HepG2 (cell line): ENCODE measurements around the gene EGFLAM. TPM values are rescaled to one million over a fixed set of nuclear protein-coding genes. Genes with fewer than 3 reads are reported as not detected.

Experiments used
- AKAP8 ChIP-seq: sonication (generic); formaldehyde crosslinking; IDR thresholded peaks from 2 replicates; pipeline ENCODE4 v1.5.1; 2020; ENCODE audit warnings: mild to moderate bottlenecking, missing genetic modification reagents
- ZHX2 ChIP-seq, 2 experiments: sonication (generic) in 1 of 2; formaldehyde crosslinking in 1 of 2; IDR thresholded peaks; 2 replicates each; pipeline versions ENCODE4 v1.6.1 to v1.9.0; 2014 to 2022; ENCODE audit warnings: antibody characterized with exemption in 1 of 2, borderline replicate concordance in 1 of 2, inconsistent platforms in 1 of 2, low read depth in 1 of 2, missing genetic modification reagents in 1 of 2
- ZNF652 ChIP-seq: IDR thresholded peaks from 2 replicates; pipeline ENCODE4 v1.6.1; 2016; ENCODE audit warnings: low read depth, borderline replicate concordance
- polyA plus RNA-seq, 8 experiments: library from polyadenylated mRNA; depleted of rRNA in 3 of 8; stranded (reverse) in 7 of 8; unstranded in 1 of 8; fragments of >200 nt; fragmentation: Illumina TruSeq in 4 of 8; extraction: Trizol in 4 of 8; gene quantifications; 2 replicates each; pipeline versions ENCODE4 v1.2.1 to v1.2.3, GENCODE V29; 2011 to 2016; ENCODE audit warnings: low read depth in 4 of 8, missing spikeins in 1 of 8, mixed read lengths in 1 of 8; ENCODE audit not compliant: insufficient read depth in 1 of 8
- total RNA-seq, 5 experiments: library from RNA; depleted of rRNA; stranded (reverse); fragments of >200 nt; fragmentation: Illumina TruSeq; extraction: Trizol; gene quantifications; 2 replicates each; pipeline ENCODE4 v1.2.3, GENCODE V29; 2016; ENCODE audit warnings: low read depth in 1 of 5
- TF ChIP-seq, protein P1 (sequence below): sonication (generic); formaldehyde crosslinking; IDR thresholded peaks from 2 replicates; pipeline ENCODE4 v1.4.0; 2020; ENCODE audit warnings: mild to moderate bottlenecking, low read depth, missing genetic modification reagents
- TF ChIP-seq, protein P2 (sequence below): sonication (generic); formaldehyde crosslinking; IDR thresholded peaks from 2 replicates; pipeline ENCODE4 v1.4.0; 2020; ENCODE audit warnings: missing genetic modification reagents, mild to moderate bottlenecking, borderline replicate concordance
- TF ChIP-seq, protein P3 (sequence below): sonication (generic); formaldehyde crosslinking; IDR thresholded peaks from 2 replicates; pipeline ENCODE4 v1.4.0; 2020; ENCODE audit warnings: mild to moderate bottlenecking, missing genetic modification reagents, borderline replicate concordance
- TF ChIP-seq, protein P4 (sequence below): sonication (generic); formaldehyde crosslinking; IDR thresholded peaks from 2 replicates; pipeline ENCODE4 v1.4.0; 2020; ENCODE audit warnings: missing genetic modification reagents, borderline replicate concordance

Gene EGFLAM
- total and polyA plus RNA-seq, 2 of the 13 experiments (the other 11 are each of a cell fraction or from before 2014, with no cell fraction given) = not detected

DNA sequence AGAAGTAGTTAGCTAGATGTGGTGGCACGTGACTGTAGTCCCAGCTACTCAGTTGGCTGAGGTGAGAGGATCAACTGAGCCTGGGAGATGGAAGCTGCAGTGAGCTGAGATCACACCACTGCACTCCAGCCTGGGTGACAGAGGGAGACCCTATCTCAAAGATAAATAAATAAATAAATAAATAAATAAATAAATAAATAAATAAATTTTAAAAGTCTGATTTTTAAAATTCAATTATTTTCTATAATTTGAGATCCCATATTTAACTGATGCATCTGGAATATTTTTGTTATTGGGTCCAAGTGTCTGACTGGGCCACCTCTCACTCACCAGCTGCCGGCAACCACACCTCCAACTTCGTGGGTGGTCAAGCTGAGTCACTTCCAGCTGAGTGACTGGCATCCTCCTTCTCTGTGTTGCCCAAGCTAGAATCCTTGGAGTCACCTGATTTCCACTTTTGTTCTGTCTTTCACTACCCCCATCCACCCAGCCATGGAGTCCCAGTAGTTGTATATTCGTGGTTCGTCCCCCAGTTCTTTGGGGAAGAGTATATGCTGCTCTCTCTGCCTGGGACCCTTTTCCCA is 70.9 kb downstream of the EGFLAM start (continued):
- TF ChIP-seq, protein P1, sequence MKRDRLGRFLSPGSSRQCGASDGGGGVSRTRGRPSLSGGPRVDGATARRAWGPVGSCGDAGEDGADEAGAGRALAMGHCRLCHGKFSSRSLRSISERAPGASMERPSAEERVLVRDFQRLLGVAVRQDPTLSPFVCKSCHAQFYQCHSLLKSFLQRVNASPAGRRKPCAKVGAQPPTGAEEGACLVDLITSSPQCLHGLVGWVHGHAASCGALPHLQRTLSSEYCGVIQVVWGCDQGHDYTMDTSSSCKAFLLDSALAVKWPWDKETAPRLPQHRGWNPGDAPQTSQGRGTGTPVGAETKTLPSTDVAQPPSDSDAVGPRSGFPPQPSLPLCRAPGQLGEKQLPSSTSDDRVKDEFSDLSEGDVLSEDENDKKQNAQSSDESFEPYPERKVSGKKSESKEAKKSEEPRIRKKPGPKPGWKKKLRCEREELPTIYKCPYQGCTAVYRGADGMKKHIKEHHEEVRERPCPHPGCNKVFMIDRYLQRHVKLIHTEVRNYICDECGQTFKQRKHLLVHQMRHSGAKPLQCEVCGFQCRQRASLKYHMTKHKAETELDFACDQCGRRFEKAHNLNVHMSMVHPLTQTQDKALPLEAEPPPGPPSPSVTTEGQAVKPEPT (CRISPR knock-in tag) = no peak
- TF ChIP-seq, protein P2, sequence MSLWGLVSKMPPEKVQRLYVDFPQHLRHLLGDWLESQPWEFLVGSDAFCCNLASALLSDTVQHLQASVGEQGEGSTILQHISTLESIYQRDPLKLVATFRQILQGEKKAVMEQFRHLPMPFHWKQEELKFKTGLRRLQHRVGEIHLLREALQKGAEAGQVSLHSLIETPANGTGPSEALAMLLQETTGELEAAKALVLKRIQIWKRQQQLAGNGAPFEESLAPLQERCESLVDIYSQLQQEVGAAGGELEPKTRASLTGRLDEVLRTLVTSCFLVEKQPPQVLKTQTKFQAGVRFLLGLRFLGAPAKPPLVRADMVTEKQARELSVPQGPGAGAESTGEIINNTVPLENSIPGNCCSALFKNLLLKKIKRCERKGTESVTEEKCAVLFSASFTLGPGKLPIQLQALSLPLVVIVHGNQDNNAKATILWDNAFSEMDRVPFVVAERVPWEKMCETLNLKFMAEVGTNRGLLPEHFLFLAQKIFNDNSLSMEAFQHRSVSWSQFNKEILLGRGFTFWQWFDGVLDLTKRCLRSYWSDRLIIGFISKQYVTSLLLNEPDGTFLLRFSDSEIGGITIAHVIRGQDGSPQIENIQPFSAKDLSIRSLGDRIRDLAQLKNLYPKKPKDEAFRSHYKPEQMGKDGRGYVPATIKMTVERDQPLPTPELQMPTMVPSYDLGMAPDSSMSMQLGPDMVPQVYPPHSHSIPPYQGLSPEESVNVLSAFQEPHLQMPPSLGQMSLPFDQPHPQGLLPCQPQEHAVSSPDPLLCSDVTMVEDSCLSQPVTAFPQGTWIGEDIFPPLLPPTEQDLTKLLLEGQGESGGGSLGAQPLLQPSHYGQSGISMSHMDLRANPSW = no peak
- TF ChIP-seq, protein P3, sequence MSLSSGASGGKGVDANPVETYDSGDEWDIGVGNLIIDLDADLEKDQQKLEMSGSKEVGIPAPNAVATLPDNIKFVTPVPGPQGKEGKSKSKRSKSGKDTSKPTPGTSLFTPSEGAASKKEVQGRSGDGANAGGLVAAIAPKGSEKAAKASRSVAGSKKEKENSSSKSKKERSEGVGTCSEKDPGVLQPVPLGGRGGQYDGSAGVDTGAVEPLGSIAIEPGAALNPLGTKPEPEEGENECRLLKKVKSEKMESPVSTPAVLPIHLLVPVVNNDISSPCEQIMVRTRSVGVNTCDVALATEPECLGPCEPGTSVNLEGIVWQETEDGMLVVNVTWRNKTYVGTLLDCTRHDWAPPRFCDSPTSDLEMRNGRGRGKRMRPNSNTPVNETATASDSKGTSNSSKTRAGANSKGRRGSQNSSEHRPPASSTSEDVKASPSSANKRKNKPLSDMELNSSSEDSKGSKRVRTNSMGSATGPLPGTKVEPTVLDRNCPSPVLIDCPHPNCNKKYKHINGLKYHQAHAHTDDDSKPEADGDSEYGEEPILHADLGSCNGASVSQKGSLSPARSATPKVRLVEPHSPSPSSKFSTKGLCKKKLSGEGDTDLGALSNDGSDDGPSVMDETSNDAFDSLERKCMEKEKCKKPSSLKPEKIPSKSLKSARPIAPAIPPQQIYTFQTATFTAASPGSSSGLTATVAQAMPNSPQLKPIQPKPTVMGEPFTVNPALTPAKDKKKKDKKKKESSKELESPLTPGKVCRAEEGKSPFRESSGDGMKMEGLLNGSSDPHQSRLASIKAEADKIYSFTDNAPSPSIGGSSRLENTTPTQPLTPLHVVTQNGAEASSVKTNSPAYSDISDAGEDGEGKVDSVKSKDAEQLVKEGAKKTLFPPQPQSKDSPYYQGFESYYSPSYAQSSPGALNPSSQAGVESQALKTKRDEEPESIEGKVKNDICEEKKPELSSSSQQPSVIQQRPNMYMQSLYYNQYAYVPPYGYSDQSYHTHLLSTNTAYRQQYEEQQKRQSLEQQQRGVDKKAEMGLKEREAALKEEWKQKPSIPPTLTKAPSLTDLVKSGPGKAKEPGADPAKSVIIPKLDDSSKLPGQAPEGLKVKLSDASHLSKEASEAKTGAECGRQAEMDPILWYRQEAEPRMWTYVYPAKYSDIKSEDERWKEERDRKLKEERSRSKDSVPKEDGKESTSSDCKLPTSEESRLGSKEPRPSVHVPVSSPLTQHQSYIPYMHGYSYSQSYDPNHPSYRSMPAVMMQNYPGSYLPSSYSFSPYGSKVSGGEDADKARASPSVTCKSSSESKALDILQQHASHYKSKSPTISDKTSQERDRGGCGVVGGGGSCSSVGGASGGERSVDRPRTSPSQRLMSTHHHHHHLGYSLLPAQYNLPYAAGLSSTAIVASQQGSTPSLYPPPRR = no peak
- TF ChIP-seq ZHX2 (IDR thresholded peaks at IDR 0.05; ENCODE audit: low read depth) = no peak
- TF ChIP-seq ZHX2 (CRISPR knock-in tag; IDR thresholded peaks at IDR 0.05; ENCODE audit: borderline replicate concordance) = no peak
- TF ChIP-seq AKAP8 (CRISPR knock-in tag) = no peak
- TF ChIP-seq, protein P4, sequence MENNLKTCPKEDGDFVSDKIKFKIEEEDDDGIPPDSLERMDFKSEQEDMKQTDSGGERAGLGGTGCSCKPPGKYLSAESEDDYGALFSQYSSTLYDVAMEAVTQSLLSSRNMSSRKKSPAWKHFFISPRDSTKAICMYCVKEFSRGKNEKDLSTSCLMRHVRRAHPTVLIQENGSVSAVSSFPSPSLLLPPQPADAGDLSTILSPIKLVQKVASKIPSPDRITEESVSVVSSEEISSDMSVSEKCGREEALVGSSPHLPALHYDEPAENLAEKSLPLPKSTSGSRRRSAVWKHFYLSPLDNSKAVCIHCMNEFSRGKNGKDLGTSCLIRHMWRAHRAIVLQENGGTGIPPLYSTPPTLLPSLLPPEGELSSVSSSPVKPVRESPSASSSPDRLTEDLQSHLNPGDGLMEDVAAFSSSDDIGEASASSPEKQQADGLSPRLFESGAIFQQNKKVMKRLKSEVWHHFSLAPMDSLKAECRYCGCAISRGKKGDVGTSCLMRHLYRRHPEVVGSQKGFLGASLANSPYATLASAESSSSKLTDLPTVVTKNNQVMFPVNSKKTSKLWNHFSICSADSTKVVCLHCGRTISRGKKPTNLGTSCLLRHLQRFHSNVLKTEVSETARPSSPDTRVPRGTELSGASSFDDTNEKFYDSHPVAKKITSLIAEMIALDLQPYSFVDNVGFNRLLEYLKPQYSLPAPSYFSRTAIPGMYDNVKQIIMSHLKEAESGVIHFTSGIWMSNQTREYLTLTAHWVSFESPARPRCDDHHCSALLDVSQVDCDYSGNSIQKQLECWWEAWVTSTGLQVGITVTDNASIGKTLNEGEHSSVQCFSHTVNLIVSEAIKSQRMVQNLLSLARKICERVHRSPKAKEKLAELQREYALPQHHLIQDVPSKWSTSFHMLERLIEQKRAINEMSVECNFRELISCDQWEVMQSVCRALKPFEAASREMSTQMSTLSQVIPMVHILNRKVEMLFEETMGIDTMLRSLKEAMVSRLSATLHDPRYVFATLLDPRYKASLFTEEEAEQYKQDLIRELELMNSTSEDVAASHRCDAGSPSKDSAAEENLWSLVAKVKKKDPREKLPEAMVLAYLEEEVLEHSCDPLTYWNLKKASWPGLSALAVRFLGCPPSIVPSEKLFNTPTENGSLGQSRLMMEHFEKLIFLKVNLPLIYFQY (CRISPR knock-in tag) = no peak
- no peak for TF ChIP-seq ZNF652 (CRISPR knock-in tag)
